ENCODE results near the gene CD300LB.

The CD300LB gene

GRCh38 chr17:74539281-74539820 is 8.1 kb upstream of the CD300LB start:
- H3K27me3 ChIP-seq (ENCODE audit: control insufficient read depth, low read length): no peaks in the 10 kb centered on the region
- TF ChIP-seq CTCF (IDR thresholded peaks at IDR 0.05; ENCODE audit: low read depth, low read length, poor library complexity, severe bottlenecking) (no peak), EZH2phosphoT487 (IDR thresholded peaks at IDR 0.05; ENCODE audit: borderline replicate concordance, low read length) (no peak)
- H3K79me2 ChIP-seq (ENCODE audit: control insufficient read depth, low read length): no peaks in the 10 kb centered on the region
- H3K4me3 ChIP-seq (ENCODE audit: low read length): no peak overlapping the region
- no peaks in the 10 kb centered on the region for H3K36me3 ChIP-seq (ENCODE audit: control insufficient read depth, low read length)
- no peaks in the 10 kb centered on the region for H3K9me3 ChIP-seq (ENCODE audit: control insufficient read depth, insufficient read depth, low read length)
- H3K27ac ChIP-seq (ENCODE audit: low read depth, low read length): no peak overlapping the region
- no peaks in the 10 kb centered on the region for H3F3A ChIP-seq (ENCODE audit: control insufficient read depth, insufficient read depth)
- no peaks in the 10 kb centered on the region for H3K4me1 ChIP-seq (ENCODE audit: control insufficient read depth, low read length)
- no peaks in the 10 kb centered on the region for H4K20me1 ChIP-seq (ENCODE audit: control insufficient read depth, insufficient read depth, low read depth, low read length)
- no peak overlapping the region for H3K4me2 ChIP-seq (ENCODE audit: low read length)
- H3K9me2 ChIP-seq (replicated peaks; ENCODE audit: control insufficient read depth, low read length): no peaks in the 10 kb centered on the region

GRCh38 chr17:74536890-74537289 is 5.6 kb upstream of the CD300LB start:
- TF ChIP-seq EZH2phosphoT487 (IDR thresholded peaks at IDR 0.05; ENCODE audit: borderline replicate concordance, low read length): no peak
- TF ChIP-seq CTCF (IDR thresholded peaks at IDR 0.05; ENCODE audit: low read depth, low read length, poor library complexity, severe bottlenecking): no peak
- Histone ChIP-seq H3F3A (ENCODE audit: control insufficient read depth, insufficient read depth) (no peaks in the 10 kb centered on the region), H3K27ac (ENCODE audit: low read depth, low read length) (no peak overlapping the region), H3K9me2 (replicated peaks; ENCODE audit: control insufficient read depth, low read length) (no peaks in the 10 kb centered on the region), H3K4me1 (ENCODE audit: control insufficient read depth, low read length) (peaks cover 4% of the 10 kb centered on the region), H3K9me3 (ENCODE audit: control insufficient read depth, insufficient read depth, low read length) (no peaks in the 10 kb centered on the region), H4K20me1 (ENCODE audit: control insufficient read depth, insufficient read depth, low read depth, low read length) (no peaks in the 10 kb centered on the region), H3K27me3 (ENCODE audit: control insufficient read depth, low read length) (no peaks in the 10 kb centered on the region), H3K4me2 (ENCODE audit: low read length) (no peak overlapping the region), H3K36me3 (ENCODE audit: control insufficient read depth, low read length) (no peaks in the 10 kb centered on the region), H3K79me2 (ENCODE audit: control insufficient read depth, low read length) (no peaks in the 10 kb centered on the region), H3K4me3 (ENCODE audit: low read length) (no peak overlapping the region)

GRCh38 chr17:74532115-74532514 is 840 bp upstream of the CD300LB start:
- Histone ChIP-seq H3K9me3 (ENCODE audit: control insufficient read depth, insufficient read depth, low read length) (no peaks in the 10 kb centered on the region), H3K79me2 (ENCODE audit: control insufficient read depth, low read length) (no peaks in the 10 kb centered on the region), H3K4me1 (ENCODE audit: control insufficient read depth, low read length) (peaks cover 4% of the 10 kb centered on the region), H4K20me1 (ENCODE audit: control insufficient read depth, insufficient read depth, low read depth, low read length) (no peaks in the 10 kb centered on the region), H3K36me3 (ENCODE audit: control insufficient read depth, low read length) (no peaks in the 10 kb centered on the region), H3K4me2 (ENCODE audit: low read length) (no peak overlapping the region), H3K27ac (ENCODE audit: low read depth, low read length) (no peak overlapping the region), H3K9me2 (replicated peaks; ENCODE audit: control insufficient read depth, low read length) (no peaks in the 10 kb centered on the region), H3F3A (ENCODE audit: control insufficient read depth, insufficient read depth) (no peaks in the 10 kb centered on the region), H3K27me3 (ENCODE audit: control insufficient read depth, low read length) (no peaks in the 10 kb centered on the region), H3K4me3 (ENCODE audit: low read length) (no peak overlapping the region)
- TF ChIP-seq EZH2phosphoT487 (IDR thresholded peaks at IDR 0.05; ENCODE audit: borderline replicate concordance, low read length) (no peak), CTCF (IDR thresholded peaks at IDR 0.05; ENCODE audit: low read depth, low read length, poor library complexity, severe bottlenecking) (no peak)

All from DOHH2 (cell line).